Stimulated activated CD4-positive, alpha-beta T cell treated with anti-CD3 and anti-CD28 coated beads, Interleukin-4, amount 100 ng/mL, for 48 hours (primary cell): ENCODE data around the gene NADK2.
"Not testable (repeated sequence)": the region's sequence is repeated elsewhere in the genome, so short reads cannot be mapped to it uniquely, and the experiment has no call there.

ENCODE experiments used
- DNase-seq, 2 donors: peaks; one replicate each; pipeline ENCODE4 v3.0.0-alpha.2; 2020; ENCODE audit warnings: low read depth in 2 of 2

NADK2 gene

GRCh38 chr5:36208786-36209185 lies 32.9 kb downstream of the NADK2 start:
- no peak for DNase-seq

GRCh38 chr5:36206913-36207312 lies 34.8 kb downstream of the NADK2 start:
- DNase-seq, result no peak

DNA sequence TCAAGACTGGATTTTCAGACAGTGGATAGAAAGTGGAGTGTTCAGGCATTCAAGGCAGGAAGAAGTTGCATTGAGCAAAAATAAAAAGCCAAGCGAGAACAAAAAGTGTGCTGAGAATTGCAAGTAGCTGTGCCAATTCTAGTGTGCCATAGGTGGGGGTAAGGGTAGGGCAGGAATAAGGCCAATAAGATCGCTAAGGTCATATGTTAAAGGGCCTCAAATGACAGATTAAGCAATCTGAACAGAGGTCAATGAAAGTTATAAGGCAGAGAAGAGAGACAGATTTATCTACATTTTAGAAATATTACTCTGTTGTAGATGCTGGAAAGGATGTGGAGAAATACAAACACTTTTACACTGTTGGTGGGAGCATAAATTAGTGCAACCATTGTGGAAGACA lies 36.4 kb downstream of the NADK2 start:
- no peak for DNase-seq

GRCh38 chr5:36202521-36202961 lies 39.2 kb downstream of the NADK2 start:
- no peak for DNase-seq

DNA sequence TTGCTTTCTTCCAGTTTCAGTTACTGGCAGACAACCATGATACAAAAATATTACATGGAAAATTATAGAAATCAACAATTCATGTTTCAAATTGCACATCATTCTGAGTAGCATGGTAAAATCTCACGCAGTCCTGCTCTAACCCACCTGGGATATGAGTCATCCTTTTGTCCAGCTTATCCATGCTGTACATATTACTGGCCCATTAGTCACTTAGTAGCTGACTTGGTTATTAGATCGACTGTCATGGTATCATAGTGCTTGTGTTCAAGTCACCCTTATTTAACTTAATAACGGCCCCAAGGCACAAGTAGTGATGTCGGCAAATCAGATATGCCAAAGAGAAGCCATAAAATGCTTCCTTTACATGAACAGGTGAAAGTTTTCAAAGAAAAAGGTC lies 41.2 kb downstream of the NADK2 start:
- no peak for DNase-seq

DNA sequence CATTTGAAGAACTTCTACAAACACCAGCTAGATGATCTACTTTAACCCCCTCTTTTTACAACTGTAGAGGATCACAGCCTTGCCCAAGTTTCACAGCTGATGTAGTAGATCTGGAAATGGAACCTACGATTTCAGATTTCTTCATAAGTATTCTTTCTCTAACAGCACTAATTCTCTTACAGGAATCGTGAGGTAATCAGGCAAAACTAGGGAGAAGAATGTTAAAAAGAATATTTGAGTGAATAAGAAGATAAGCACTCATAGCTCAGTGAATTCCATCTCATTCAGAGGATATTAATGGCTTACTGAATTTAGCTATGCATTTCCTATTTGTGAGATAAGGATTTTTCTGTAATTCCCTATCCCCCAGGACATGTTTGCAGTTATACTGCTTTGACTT lies 42.1 kb downstream of the NADK2 start:
- DNase-seq, result no peak

DNA sequence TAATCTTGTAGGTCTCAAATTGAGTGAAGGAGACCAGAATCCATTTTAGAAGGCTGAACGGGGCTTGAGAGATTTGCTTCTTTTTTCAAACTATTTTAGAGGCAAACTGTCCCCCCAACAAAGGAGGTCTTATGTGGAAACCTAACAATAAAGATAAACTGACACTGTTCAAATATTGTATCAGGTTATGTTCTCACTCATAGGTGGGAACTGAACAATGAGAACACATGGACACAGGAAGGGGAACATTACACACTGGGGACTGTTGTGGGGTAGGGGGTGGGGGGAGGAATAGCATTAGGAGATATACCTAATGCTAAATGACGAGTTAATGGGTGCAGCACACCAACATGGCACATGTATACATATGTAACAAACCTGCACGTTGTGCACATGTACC lies 42.9 kb downstream of the NADK2 start:
- not testable (repeated sequence) for DNase-seq

- DNase-seq, result no peak
These were observed 43.4 kb downstream of the NADK2 start for GRCh38 chr5:36198281-36198680.

DNA sequence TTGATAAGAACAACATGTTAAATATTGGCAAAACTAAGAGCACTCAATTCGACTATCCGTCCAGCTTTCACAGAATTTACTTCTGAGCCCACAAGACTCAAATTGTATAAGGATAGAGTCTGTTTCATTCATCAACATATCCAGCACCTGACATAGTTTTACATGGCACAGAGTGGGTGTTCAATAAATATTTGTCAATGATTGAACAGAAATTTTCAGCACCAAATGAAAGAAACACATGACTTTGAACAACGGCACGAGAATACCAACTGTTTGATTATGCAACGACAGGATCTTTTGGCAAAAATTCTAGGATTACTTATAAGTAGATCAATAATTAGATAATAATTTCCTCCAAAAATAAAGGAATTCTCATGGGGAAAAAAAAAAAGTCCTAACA lies 48.0 kb downstream of the NADK2 start:
- no peak for DNase-seq

DNA sequence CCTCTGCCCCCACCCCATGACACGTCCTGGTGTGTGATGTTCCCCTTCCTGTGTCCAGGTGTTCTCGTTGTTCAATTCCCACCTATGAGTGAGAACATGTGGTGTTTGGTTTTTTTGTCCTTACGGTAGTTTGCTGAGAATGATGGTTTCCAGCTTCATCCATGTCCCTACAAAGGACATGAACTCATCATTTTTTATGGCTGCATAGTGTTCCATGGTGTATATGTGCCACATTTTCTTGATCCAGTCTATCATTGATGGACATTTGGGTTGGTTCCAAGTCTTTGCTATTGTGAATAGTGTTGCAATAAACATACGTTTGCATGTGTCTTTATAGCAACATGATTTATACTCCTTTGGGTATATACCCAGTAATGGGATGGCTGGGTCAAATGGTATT lies 57.3 kb downstream of the NADK2 start:
- DNase-seq, result not testable (repeated sequence)

DNA sequence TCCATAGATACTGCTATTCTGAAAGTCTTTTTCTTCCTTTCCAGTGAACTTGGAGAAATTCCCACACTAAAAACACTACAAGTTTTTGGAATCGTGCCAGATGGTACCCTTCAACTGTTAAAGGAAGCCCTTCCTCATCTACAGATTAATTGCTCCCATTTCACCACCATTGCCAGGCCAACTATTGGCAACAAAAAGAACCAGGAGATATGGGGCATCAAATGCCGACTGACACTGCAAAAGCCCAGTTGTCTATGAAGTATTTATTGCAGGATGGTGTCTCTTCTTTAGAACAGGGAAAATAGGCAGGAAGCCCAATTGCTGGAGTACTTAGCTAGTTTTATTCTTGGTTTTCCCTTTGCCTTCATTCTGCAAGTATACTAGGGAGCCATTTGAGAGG lies 60.0 kb downstream of the NADK2 start:
- DNase-seq, result no peak

- DNase-seq, result no peak
These were observed 61.0 kb downstream of the NADK2 start for GRCh38 chr5:36180556-36181350.

DNA sequence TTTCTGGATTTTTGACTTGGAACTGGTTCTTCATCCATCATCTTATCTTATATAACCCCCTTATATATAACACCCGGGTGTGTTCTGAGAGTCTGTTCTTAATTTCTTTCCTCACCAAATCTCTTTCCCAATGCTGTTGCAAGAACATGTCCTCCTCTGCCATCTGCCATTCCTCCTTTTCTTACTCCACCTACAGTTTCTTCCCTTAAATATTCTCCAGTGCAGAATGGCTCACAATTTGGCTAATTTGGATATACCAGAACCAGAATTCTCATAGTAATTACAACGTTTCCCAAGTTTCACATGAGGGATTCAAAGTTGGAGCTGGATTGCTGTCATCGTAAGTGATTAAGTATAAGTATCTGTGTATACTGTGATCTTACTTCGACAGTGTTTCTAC lies 61.8 kb downstream of the NADK2 start:
- DNase-seq, result no peak

GRCh38 chr5:36178524-36178890 lies 63.2 kb downstream of the NADK2 start:
- DNase-seq, result no peak

DNA sequence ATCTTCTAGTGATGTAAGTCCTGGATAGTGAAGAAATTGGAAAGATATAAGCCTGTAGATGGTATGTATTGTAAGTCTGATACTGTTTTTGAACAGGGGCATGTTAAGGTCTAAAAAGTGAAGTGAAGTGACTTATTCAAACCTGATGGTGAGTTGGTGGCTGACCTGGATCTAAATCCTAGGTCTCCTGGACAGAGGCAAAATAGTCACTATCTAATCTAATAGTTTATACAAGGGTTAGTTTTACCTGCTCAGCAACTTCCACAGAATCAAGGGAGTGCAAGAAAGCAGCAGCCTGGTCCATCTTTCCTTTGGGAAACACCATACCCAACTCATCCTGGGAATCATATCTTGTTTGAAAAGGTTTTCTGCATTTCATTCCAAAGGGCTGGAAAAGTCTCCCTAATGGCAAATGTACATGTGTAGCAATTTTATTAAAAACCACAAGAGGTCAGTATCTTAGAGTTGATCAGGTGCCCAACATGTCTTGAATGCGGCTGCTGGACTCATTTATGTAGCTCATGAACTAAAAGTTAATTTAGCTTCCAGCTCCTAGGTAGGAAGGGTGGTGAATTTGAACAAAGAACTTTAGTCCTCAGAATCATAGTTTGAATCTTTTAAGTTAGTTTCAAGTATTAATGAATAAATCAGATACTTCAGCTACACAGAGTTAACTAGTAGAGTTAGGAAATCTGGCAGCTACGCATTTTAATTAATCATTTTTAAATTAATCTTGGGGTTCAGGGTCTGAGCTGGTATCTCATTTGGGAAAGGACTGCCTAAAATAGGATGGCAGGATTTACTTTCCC lies 63.8 kb downstream of the NADK2 start:
- DNase-seq, result no peak

DNA sequence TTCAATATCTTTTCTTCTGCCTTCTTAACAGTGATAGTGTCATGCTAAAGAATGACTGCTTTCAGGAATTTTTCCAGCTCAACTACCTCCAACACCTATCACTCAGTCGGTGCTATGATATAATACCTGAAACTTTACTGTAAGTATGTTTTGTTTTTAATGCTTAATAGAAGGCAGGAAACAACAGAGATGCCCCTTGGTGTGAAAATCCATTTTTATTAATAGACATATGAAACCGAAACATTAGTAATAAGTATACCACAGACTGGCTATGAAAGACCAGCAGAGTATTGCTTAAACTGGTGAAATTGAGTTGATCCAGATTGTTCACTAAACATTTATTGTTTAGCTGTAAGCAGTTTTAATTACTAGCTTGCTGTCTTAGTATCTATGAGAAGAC lies 64.6 kb downstream of the NADK2 start:
- DNase-seq, result no peak

GRCh38 chr5:36175043-36175442 lies 66.7 kb downstream of the NADK2 start:
- no peak for DNase-seq

- no peak for DNase-seq
These were observed 67.6 kb downstream of the NADK2 start for GRCh38 chr5:36174119-36174518.

DNA sequence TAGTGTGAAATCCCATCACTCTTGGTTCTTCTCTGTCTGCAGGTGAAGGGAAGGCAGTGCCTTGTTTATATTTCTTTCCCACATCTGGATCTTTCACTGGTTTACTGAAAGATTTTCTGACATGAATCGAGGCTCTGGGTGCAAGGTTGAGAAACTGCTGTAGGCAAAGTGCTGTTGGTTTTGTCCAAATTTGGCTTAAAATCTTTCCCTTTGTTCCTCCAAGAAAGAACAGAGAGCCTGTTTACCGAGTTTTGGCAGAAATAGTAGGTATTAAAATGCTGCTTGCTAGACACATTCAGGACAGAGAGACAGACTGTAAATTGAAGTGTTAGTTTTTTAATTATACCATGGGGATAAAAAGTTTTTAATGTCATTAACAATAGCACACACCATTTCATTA lies 68.3 kb downstream of the NADK2 start:
- no peak for DNase-seq

DNA sequence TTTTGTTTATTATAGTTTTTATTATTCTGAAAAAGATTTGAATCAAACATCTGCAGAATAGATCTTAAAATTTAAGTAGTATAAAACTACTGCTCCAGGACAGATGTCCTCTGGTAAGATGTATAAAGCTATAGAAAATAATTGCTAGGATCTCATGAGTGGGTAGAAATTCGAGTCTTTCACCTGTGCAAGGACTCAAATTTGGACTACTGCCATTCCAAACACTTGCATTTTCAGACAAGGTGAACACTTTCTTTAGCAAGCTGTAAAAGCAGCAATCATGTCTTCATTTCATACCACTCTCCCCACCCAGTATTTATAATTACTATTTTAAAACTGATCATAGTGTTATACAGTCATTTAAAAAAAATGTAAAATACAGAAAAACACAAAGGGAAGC lies 69.1 kb downstream of the NADK2 start:
- no peak for DNase-seq

- DNase-seq, result no peak
These were observed 70.8 kb downstream of the NADK2 start for GRCh38 chr5:36170832-36171424.

DNA sequence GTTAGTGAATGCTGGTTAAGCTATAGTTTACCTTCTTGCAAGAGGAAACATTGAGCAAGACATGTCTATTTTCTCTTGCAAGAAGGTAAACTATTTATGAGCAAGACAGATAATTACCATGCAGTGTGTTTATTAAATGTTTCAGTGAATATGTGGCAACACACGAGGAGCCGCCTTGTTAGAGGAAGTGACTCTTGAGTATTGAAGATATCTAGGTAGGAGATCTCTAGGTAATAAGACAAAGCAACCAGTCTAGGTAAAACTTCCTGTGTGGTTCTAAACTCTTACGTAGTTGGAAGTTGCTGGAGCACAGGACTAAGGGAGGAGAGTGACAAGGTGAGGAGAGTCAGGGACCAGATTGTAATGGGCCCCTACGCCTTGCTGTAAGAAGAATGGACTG lies 73.0 kb downstream of the NADK2 start:
- DNase-seq, result no peak

DNA sequence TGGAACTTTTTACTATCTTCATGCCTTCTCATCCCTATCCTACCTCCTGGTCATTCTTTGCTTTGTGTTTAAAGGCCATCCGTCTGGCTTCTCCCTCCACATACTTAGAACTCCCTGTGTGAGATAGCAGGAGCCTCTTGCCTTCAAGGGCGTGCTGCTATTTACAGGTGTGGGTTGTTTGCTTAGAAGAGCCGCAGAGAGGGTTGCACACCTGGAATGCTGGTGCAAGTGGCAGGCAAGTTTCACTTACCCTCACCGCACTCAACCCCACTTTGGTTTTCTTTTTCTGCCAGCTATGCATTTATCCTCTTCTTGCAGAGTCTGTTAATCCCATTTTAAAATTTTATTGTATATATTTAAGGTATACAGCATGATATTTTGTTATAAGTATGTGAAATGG lies 77.3 kb downstream of the NADK2 start:
- no peak for DNase-seq
